ENCODE results near the gene RAP1GAP.
"Not testable (repeated sequence)": the region's sequence is repeated elsewhere in the genome, so short reads cannot be mapped to it uniquely, and the experiment has no call there.

RAP1GAP gene

DNA sequence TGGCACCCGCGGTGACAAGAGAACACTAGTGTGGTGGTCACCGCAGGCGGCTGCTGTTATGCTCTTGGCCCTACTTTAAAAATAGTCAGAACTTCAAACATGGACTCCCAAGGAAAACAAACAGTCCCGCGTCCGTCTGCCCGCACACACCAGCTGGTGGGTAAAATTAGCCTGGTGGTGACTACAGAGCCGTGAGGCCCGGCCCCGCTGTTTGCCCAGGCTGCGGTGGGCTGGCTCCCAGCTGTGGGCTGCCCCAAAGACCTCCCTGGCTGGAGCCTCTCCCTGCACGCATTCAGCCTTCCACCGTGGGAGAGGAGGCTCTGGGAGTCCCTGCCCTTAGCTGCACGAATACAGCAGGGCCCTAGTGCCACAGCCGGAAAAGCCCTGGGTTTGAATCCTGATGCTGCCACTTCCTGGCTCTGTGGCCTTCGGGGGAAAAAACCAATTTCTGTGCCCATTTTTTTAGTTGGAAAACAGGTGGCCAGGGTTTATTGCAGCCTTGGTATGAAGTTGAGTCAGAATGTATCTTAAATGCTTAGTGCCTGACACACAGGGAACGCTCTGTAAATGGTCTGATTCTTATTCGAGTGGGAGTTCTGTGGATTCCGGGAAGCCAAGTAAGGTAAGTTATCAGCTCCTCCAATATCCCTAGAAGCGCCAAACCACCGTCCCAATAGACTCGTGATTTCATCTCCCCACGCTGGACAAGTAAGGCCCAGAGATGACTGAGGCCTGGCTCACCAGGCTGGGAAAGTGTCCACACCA lies 101.7 kb downstream of the RAP1GAP start:
- no peak overlapping the region for H3K4me3 ChIP-seq (replicated peaks; ENCODE audit: low read depth, low read length)
- no peak for DNase-seq (ENCODE audit: extremely low read depth, low read depth)
- TF ChIP-seq, protein P1, sequence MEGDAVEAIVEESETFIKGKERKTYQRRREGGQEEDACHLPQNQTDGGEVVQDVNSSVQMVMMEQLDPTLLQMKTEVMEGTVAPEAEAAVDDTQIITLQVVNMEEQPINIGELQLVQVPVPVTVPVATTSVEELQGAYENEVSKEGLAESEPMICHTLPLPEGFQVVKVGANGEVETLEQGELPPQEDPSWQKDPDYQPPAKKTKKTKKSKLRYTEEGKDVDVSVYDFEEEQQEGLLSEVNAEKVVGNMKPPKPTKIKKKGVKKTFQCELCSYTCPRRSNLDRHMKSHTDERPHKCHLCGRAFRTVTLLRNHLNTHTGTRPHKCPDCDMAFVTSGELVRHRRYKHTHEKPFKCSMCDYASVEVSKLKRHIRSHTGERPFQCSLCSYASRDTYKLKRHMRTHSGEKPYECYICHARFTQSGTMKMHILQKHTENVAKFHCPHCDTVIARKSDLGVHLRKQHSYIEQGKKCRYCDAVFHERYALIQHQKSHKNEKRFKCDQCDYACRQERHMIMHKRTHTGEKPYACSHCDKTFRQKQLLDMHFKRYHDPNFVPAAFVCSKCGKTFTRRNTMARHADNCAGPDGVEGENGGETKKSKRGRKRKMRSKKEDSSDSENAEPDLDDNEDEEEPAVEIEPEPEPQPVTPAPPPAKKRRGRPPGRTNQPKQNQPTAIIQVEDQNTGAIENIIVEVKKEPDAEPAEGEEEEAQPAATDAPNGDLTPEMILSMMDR (IDR thresholded peaks at IDR 0.05; ENCODE audit: low read depth, low read length, missing control alignments), result no peak

DNA sequence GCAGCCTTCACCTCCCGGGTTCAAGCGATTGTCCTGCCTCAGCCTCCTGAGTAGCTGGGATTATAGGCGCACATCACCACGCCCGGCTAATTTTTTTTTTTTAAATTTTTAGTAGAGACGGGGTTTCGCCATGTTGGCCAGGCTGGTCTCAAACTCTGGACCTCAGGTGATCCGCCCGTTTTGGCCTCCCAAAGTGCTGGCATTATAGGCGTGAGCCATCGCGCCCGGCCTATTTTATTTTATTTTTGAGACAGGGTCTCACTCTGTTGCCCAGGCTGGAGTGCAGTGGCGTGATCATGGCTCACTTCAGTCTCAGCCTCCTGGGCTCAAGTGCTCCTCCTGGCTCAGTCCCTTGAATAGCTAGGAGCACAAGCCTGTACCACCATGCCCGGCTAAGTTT lies 102.8 kb downstream of the RAP1GAP start:
- DNase-seq (ENCODE audit: extremely low read depth, low read depth); H3K4me3 ChIP-seq (replicated peaks; ENCODE audit: low read depth, low read length): not testable (repeated sequence)

DNA sequence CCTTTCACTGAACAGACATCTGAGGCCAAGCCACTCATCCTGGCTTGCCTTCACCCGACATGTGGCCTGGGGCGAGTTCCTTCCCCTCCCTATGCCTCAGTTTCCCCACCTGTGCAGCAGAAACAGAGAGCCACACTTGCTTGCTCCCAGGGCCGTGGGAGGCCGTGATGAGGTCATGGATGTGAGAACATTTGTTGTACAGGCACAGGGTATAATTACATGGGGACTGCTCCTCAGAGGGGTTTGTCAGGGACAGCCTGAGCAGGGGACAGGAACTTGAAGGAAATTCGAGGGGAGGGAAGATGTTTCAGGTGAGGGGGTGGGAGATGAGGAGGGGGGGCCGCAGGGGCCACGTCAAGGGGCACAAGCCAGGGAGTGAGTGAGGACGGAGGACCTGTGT lies 103.9 kb downstream of the RAP1GAP start:
- TF ChIP-seq, protein P1 (IDR thresholded peaks at IDR 0.05; ENCODE audit: low read depth, low read length, missing control alignments), result no peak
- DNase-seq (ENCODE audit: extremely low read depth, low read depth), result no peak
- no peak overlapping the region for H3K4me3 ChIP-seq (replicated peaks; ENCODE audit: low read depth, low read length)

DNA sequence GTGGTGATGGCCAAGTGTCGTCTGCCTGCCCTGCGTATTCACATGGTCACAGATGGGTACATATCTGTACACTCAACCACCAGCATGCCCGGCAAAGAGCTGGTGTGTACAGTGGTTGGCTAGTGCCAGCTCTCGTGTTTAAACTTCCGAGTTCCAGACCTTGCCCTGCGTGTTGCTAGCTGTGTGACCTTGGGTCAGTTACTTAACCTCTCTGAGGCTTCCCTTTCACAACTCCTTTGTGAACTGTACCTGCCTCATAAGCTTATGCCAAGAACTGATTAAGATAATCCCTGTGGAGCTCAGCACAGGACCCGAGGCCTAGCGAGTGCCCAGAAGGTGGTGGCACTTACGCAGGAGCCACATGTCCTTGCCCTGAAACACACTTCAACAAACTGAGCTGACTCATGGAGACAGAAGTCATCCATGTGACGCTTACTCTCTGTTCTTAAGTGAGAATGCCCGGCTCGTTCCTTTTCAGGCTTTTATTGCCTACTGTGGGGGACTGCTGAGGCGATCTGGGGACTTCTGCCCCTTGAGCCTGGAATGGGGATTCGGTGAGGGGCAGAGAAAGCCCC lies 104.5 kb downstream of the RAP1GAP start:
- DNase-seq (ENCODE audit: extremely low read depth, low read depth), result no peak
- no peak overlapping the region for H3K4me3 ChIP-seq (replicated peaks; ENCODE audit: low read depth, low read length)
- TF ChIP-seq, protein P1 (IDR thresholded peaks at IDR 0.05; ENCODE audit: low read depth, low read length, missing control alignments), result no peak

DNA sequence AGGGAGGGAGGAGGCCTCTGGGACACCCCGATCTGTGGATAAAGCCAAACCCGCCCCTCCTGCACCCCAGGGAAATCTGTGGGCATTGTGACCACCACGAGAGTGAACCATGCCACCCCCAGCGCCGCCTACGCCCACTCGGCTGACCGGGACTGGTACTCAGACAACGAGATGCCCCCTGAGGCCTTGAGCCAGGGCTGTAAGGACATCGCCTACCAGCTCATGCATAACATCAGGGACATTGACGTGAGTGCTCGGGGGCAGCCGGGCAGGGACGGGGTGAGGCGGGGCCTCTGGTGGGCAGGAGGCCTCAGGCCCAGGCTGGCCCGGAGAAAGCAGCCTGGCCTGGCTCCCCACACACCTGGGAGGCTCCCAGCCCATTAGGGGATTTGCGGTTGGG lies 105.2 kb downstream of the RAP1GAP start:
- DNase-seq (ENCODE audit: extremely low read depth, low read depth), result no peak
- no peak overlapping the region for H3K4me3 ChIP-seq (replicated peaks; ENCODE audit: low read depth, low read length)
- TF ChIP-seq, protein P1 (IDR thresholded peaks at IDR 0.05; ENCODE audit: low read depth, low read length, missing control alignments), result no peak

DNA sequence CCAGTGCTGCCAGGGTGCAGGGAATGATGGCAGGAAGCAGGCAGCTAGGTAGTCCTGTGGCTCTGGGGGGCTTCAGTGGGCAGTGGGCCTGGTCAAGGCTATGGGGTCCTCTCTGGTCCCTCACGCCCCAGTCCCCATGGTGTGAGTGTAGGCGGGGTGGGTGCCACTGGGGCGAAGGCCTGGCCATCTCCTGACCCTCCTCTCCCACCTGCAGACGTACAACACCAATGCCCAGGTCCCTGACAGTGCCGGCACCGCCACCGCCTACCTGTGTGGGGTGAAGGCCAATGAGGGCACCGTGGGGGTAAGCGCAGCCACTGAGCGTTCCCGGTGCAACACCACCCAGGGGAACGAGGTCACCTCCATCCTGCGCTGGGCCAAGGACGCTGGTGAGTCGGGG lies 106.3 kb downstream of the RAP1GAP start:
- TF ChIP-seq, protein P1 (IDR thresholded peaks at IDR 0.05; ENCODE audit: low read depth, low read length, missing control alignments), result no peak
- no peak for DNase-seq (ENCODE audit: extremely low read depth, low read depth)

DNA sequence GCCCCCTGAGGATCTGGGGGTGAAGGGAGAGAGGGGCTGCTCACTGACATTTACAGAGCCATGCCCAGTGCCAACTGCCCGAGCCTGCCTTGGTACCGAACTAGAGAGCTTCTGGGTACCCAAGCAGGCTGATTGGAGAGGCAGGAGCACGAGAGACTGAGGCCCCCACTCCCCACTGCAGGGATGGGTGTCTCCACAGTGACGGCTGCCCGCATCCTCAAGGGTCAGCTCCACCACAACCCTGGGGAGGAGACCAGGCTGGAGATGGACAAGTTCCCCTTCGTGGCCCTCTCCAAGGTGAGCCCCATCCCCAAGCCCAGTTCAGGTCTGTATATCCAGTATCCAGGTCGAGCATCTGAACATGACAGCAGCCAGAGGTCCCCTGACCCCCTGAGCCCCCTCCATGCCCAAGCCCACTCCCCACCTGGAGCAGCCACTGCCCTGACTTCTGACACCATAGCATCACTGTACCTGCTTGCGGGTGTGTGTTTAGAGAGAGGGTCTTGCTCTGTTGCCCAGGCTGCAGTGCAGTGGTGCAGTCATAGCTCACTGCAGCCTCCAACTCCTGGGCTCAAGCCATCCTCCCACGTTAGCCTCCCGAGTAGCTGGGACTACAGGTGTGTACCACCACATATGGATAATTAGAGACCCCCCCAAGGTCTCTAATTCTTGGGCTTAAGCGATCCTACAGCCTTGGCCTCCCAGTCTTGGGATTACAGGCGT lies 108.1 kb downstream of the RAP1GAP start:
- TF ChIP-seq, protein P1 (IDR thresholded peaks at IDR 0.05; ENCODE audit: low read depth, low read length, missing control alignments), result no peak
- H3K4me3 ChIP-seq (replicated peaks; ENCODE audit: low read depth, low read length), result no peak overlapping the region
- DNase-seq (ENCODE audit: extremely low read depth, low read depth), result no peak

More for the DNA sequence above, 106.3 kb downstream of the RAP1GAP start:
- H3K4me3 ChIP-seq (replicated peaks; ENCODE audit: low read depth, low read length), result no peak overlapping the region

Data from HFF-Myc (cell line).